NCI-H345 (cell line): ENCODE data around the gene IRF5.

Experiments used
- DNase-seq: peaks from one replicate; lab custom pipeline; 2025; lab: John Stamatoyannopoulos, UW

The IRF5 gene

GRCh38 chr7:128919881-128920799 is 17.6 kb upstream of the IRF5 start:
- DNase-seq: no peak

- DNase-seq: no peak
These were observed 16.7 kb upstream of the IRF5 start for GRCh38 chr7:128920913-128921582.

GRCh38 chr7:128921866-128922440 is 15.8 kb upstream of the IRF5 start:
- no peak for DNase-seq

- no peak for DNase-seq
These were observed 15.0 kb upstream of the IRF5 start for GRCh38 chr7:128922496-128923410.

- no peak for DNase-seq
These were observed 14.3 kb upstream of the IRF5 start for GRCh38 chr7:128923411-128923800.

GRCh38 chr7:128924707-128925588 is 12.8 kb upstream of the IRF5 start:
- DNase-seq: no peak

- no peak for DNase-seq
These were observed 9.4 kb upstream of the IRF5 start for GRCh38 chr7:128928159-128928813.

GRCh38 chr7:128928882-128929788 is 8.6 kb upstream of the IRF5 start:
- DNase-seq: no peak

GRCh38 chr7:128931190-128931798 is 6.4 kb upstream of the IRF5 start:
- no peak for DNase-seq

- no peak for DNase-seq
These were observed 5.5 kb upstream of the IRF5 start for GRCh38 chr7:128931965-128932861.

- DNase-seq: no peak
These were observed 4.9 kb upstream of the IRF5 start for GRCh38 chr7:128932862-128933179.

GRCh38 chr7:128933180-128933891 is 4.4 kb upstream of the IRF5 start:
- DNase-seq: no peak

GRCh38 chr7:128934361-128935341 is 3.1 kb upstream of the IRF5 start:
- DNase-seq: no peak

GRCh38 chr7:128935342-128935730 is 2.4 kb upstream of the IRF5 start:
- DNase-seq: no peak

- no peak for DNase-seq
These were observed 929 bp upstream of the IRF5 start for GRCh38 chr7:128936798-128937197.

- no peak for DNase-seq
These were observed 468 bp upstream of the IRF5 start for GRCh38 chr7:128937271-128937646.
